Activated T-helper 1 cell treated with anti-CD3 and anti-CD28 coated beads, Interleukin-2, amount 50 U/mL, for 16 hours (primary cell): ENCODE results near the gene TRIM33.
A peak's percentile ranks its signal among the peaks of the same experiment; 100 is the strongest.

Experiments used
- DNase-seq, 2 donors: peaks; one replicate each; pipeline ENCODE4 v3.0.0-alpha.2; 2020; ENCODE audit warnings: low read depth in 1 of 2, low spot score in 1 of 2

The TRIM33 gene

GRCh38 chr1:114352797-114353196 lies 158.2 kb downstream of the TRIM33 start:
- DNase-seq = no peak

- DNase-seq = no peak
Measured at GRCh38 chr1:114350731-114351445, 160.1 kb downstream of the TRIM33 start.

DNA sequence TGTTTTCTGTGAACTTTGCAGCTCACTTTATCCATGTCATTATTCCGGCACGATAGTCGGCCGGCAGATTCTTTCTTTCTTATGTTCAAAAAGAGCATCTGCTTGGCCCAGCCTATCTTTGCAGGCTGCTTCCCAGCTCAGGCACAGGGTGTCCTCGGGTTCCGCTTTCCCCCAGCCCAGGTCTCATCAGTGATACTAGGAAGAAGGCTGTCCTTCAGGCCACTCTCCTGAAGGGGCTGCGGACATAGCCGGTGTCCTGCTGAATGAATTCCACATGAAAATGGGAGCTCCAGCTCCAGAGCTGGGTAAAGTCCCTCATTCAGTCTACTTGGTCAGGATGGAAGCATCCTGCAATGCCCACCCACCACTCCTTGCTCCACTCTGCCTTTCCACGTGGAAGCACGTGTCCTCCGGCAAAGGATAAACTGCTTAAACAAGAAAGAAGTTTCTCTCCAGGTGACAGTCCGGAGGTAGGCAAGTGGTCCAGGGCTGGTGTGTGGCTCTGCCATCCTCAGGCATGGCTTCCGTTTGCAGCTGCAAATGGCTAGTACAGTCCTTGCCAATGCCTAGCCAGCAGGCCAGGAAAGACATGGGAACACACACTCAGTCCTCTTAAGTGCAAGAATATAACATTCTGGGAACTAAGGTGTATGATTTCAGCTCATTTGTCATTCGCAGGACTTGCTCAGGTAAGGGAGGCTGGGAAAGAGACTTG lies 161.0 kb downstream of the TRIM33 start:
- DNase-seq = no peak

DNA sequence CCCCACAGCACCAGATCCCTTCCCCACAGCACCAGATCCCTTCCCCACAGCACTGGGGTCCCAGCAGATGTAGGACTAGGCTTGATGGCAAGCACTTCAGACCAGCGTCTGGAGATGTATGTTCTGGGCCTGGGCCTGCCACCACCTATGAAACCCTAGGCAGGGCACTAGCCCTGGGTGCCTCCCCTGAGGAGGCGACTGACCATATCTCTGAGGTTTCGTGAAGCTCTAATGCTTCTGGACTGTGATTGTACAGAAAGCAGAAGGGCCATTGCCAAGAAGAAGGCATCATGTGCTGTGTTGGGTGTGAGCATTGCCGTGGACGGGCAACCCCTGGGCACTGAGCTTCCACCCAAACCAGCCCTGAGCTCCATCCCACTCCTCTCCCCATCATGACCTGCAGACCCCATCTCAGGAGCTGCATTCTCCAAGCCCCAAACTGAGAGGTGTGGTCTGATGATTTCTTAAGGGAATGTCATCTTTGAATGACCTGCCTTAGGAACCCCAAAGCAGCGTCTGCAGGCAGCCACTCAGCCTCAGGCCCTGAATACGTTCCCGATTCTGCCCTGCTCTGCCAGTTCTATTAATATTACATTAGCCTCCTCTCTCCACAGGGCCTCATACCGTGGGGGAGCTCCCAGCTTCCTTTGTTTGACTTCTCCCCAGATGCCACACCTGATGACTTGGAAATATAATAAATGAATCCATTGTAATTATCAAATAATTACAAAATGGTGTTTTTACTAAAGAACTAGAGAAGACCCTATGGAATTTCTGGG lies 163.4 kb downstream of the TRIM33 start:
- DNase-seq = no peak

GRCh38 chr1:114346480-114347029 lies 164.4 kb downstream of the TRIM33 start:
- DNase-seq = peak; percentile 94 to 97

DNA sequence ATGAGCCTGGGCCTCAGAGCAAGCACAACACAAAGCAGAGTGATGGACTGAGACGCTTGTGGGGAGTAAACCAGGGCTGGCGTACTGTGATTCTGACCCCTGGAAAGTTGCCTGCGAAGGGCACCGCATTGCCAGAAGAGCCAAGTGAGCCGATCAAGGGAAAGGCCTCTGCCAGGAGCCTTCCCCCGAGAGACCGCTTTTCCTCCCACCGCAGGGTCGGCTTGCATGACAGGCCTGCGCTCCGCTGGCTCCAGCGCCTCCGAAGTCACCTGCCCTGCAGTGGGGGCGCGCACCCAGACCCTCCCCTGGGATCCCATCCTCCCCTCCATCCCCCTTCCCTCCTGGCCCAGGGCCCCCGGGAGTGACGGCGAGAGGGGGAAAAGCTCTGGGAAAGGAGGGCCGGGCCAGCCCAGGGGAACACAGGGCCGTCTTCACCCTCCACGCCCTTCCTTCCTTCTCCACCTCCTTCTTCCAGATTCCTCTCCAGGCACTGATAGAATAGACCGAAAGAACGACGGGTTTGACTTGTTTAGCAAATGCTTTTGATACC lies 165.0 kb downstream of the TRIM33 start:
- no peak for DNase-seq

- no peak for DNase-seq
Measured at GRCh38 chr1:114344656-114345055, 166.3 kb downstream of the TRIM33 start.
